MM.1S (cell line): ENCODE results near the gene LRRC56.

ENCODE experiments used
- EZH2 ChIP-seq: fragments of 300-600 bp; sonication (generic); optimal IDR thresholded peaks from 2 replicates; pipeline ENCODE3; 2017; ENCODE audit warnings: low read depth, mild to moderate bottlenecking, antibody characterized with exemption, low read length, mixed read lengths
- EZH2phosphoT487 ChIP-seq: fragments of 300-600 bp; sonication (generic); IDR thresholded peaks from 2 replicates; pipeline ENCODE4 v1.6.1; 2018; ENCODE audit warnings: antibody characterized with exemption, low read length
- TF ChIP-seq, protein P1 (sequence below): fragments of 300-600 bp; sonication (generic); IDR thresholded peaks from 2 replicates; pipeline ENCODE4 v1.5.1; 2016; ENCODE audit warnings: antibody characterized with exemption, low read length, mixed read lengths

GRCh38 chr11:584287-584686 is 47.0 kb downstream of the LRRC56 start:
- TF ChIP-seq EZH2phosphoT487 (no peak), EZH2 (no peak)
- TF ChIP-seq, protein P1, sequence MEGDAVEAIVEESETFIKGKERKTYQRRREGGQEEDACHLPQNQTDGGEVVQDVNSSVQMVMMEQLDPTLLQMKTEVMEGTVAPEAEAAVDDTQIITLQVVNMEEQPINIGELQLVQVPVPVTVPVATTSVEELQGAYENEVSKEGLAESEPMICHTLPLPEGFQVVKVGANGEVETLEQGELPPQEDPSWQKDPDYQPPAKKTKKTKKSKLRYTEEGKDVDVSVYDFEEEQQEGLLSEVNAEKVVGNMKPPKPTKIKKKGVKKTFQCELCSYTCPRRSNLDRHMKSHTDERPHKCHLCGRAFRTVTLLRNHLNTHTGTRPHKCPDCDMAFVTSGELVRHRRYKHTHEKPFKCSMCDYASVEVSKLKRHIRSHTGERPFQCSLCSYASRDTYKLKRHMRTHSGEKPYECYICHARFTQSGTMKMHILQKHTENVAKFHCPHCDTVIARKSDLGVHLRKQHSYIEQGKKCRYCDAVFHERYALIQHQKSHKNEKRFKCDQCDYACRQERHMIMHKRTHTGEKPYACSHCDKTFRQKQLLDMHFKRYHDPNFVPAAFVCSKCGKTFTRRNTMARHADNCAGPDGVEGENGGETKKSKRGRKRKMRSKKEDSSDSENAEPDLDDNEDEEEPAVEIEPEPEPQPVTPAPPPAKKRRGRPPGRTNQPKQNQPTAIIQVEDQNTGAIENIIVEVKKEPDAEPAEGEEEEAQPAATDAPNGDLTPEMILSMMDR, result no peak
